ENCODE results near the gene CCDC69. TPM values are rescaled to one million over a fixed set of nuclear protein-coding genes. Genes with fewer than 3 reads are reported as not detected.
A peak's percentile ranks its signal among the peaks of the same experiment; 100 is the strongest.

Gene CCDC69
- total RNA-seq, 1 donor from 2014 or later: 0.07 TPM

GRCh38 chr5:151251001-151251551 lies 27.2 kb upstream of the CCDC69 start:
- Mint-ChIP-seq H3K36me3 (no peaks in the 10 kb centered on the region), H3K4me1 (peaks cover 11% of the 10 kb centered on the region), H3K4me3 (peak overlapping the region; percentile 94), H3K9me3 (no peaks in the 10 kb centered on the region), H3K27me3 (ENCODE audit: insufficient read depth, low read depth) (no peaks in the 10 kb centered on the region), H3K27ac (no peak overlapping the region)
- H3K27me3 ChIP-seq: peaks cover 7% of the 10 kb centered on the region
- no peak for DNase-seq (ENCODE audit: low spot score)
- peak overlapping the region; percentile 37 for H2AFZ ChIP-seq (replicated peaks)
- no peak overlapping the region for H3K9ac ChIP-seq
- H3F3A ChIP-seq (ENCODE audit: low read depth): peaks cover 14% of the 10 kb centered on the region
- H3K4me3 ChIP-seq: no peak overlapping the region
- no peaks in the 10 kb centered on the region for H3K36me3 ChIP-seq
- no peak overlapping the region for H3K4me2 ChIP-seq
- H3K27ac ChIP-seq: no peak overlapping the region
- peaks cover 6% of the 10 kb centered on the region for H3K4me1 ChIP-seq
- H3K79me2 ChIP-seq (ENCODE audit: low read depth): no peaks in the 10 kb centered on the region
- no peaks in the 10 kb centered on the region for H3K9me3 ChIP-seq (ENCODE audit: low read depth)
- no peaks in the 10 kb centered on the region for H4K20me1 ChIP-seq (ENCODE audit: low read depth)
- TF ChIP-seq EZH2phosphoT487 (IDR thresholded peaks at IDR 0.05): no peak
- TF ChIP-seq, protein P1, sequence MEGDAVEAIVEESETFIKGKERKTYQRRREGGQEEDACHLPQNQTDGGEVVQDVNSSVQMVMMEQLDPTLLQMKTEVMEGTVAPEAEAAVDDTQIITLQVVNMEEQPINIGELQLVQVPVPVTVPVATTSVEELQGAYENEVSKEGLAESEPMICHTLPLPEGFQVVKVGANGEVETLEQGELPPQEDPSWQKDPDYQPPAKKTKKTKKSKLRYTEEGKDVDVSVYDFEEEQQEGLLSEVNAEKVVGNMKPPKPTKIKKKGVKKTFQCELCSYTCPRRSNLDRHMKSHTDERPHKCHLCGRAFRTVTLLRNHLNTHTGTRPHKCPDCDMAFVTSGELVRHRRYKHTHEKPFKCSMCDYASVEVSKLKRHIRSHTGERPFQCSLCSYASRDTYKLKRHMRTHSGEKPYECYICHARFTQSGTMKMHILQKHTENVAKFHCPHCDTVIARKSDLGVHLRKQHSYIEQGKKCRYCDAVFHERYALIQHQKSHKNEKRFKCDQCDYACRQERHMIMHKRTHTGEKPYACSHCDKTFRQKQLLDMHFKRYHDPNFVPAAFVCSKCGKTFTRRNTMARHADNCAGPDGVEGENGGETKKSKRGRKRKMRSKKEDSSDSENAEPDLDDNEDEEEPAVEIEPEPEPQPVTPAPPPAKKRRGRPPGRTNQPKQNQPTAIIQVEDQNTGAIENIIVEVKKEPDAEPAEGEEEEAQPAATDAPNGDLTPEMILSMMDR (IDR thresholded peaks at IDR 0.05): no peak
- no peak for TF ChIP-seq EZH2 (IDR thresholded peaks at IDR 0.05)

- Histone ChIP-seq H3K4me2 (no peak overlapping the region), H3K9me3 (ENCODE audit: low read depth) (no peaks in the 10 kb centered on the region), H3K4me1 (peaks cover 6% of the 10 kb centered on the region), H3K27me3 (peaks cover 7% of the 10 kb centered on the region), H3K79me2 (ENCODE audit: low read depth) (no peaks in the 10 kb centered on the region), H3K27ac (no peak overlapping the region), H3F3A (ENCODE audit: low read depth) (peaks cover 14% of the 10 kb centered on the region), H3K4me3 (no peak overlapping the region), H4K20me1 (ENCODE audit: low read depth) (no peaks in the 10 kb centered on the region), H2AFZ (replicated peaks) (peak overlapping the region; percentile 37), H3K9ac (no peak overlapping the region), H3K36me3 (no peaks in the 10 kb centered on the region)
- no peak for DNase-seq (ENCODE audit: low spot score)
- Mint-ChIP-seq H3K27me3 (ENCODE audit: insufficient read depth, low read depth) (no peaks in the 10 kb centered on the region), H3K4me3 (no peak overlapping the region), H3K9me3 (no peaks in the 10 kb centered on the region), H3K27ac (no peak overlapping the region), H3K36me3 (no peaks in the 10 kb centered on the region), H3K4me1 (peaks cover 11% of the 10 kb centered on the region)
- TF ChIP-seq EZH2 (IDR thresholded peaks at IDR 0.05) (no peak), EZH2phosphoT487 (IDR thresholded peaks at IDR 0.05) (no peak)
- TF ChIP-seq, protein P1 (IDR thresholded peaks at IDR 0.05): no peak
These were observed 26.6 kb upstream of the CCDC69 start for GRCh38 chr5:151250346-151251000.

- peaks cover 7% of the 10 kb centered on the region for H3K27me3 ChIP-seq
- H3K79me2 ChIP-seq (ENCODE audit: low read depth): no peaks in the 10 kb centered on the region
- H3K9me3 Mint-ChIP-seq: no peaks in the 10 kb centered on the region
- no peak overlapping the region for H3K4me3 Mint-ChIP-seq
- H3K9me3 ChIP-seq (ENCODE audit: low read depth): no peaks in the 10 kb centered on the region
- no peaks in the 10 kb centered on the region for H4K20me1 ChIP-seq (ENCODE audit: low read depth)
- no peak overlapping the region for H3K9ac ChIP-seq
- TF ChIP-seq EZH2 (IDR thresholded peaks at IDR 0.05) (no peak), EZH2phosphoT487 (IDR thresholded peaks at IDR 0.05) (no peak)
- TF ChIP-seq, protein P1 (IDR thresholded peaks at IDR 0.05): no peak
- H3K4me3 ChIP-seq: no peak overlapping the region
- no peak overlapping the region for H3K27ac ChIP-seq
- no peaks in the 10 kb centered on the region for H3K36me3 Mint-ChIP-seq
- H3K27me3 Mint-ChIP-seq (ENCODE audit: insufficient read depth, low read depth): no peaks in the 10 kb centered on the region
- no peak for DNase-seq (ENCODE audit: low spot score)
- H3K27ac Mint-ChIP-seq: no peak overlapping the region
- H2AFZ ChIP-seq (replicated peaks): no peak overlapping the region
- H3K4me2 ChIP-seq: no peak overlapping the region
- H3F3A ChIP-seq (ENCODE audit: low read depth): peaks cover 14% of the 10 kb centered on the region
- H3K4me1 Mint-ChIP-seq: peaks cover 11% of the 10 kb centered on the region
- no peaks in the 10 kb centered on the region for H3K36me3 ChIP-seq
- peaks cover 6% of the 10 kb centered on the region for H3K4me1 ChIP-seq
These were observed 25.4 kb upstream of the CCDC69 start for GRCh38 chr5:151249281-151249680.

Measured in neural progenitor cell (in vitro differentiated cells).